GM19351 (cell line): Measurements from ENCODE around the gene FIGN.

ENCODE experiments used
- ATAC-seq: cut with Tn5 transposase; IDR thresholded peaks from one replicate; pipeline ENCODE4 v1.9.1; 2021; ENCODE audit warnings: mild to moderate bottlenecking, moderate library complexity; ENCODE audit not compliant: unreplicated experiment

Gene FIGN

GRCh38 chr2:163571423-163572102 lies 164.2 kb downstream of the FIGN start:
- no peak for ATAC-seq

- no peak for ATAC-seq
Measured at GRCh38 chr2:163570391-163570790, 165.4 kb downstream of the FIGN start.

- ATAC-seq: no peak
Measured at GRCh38 chr2:163565192-163565591, 170.6 kb downstream of the FIGN start.

GRCh38 chr2:163564236-163564635 lies 171.6 kb downstream of the FIGN start:
- ATAC-seq: no peak

GRCh38 chr2:163563336-163563735 lies 172.5 kb downstream of the FIGN start:
- no peak for ATAC-seq

GRCh38 chr2:163558251-163559021 lies 177.4 kb downstream of the FIGN start:
- ATAC-seq: no peak

GRCh38 chr2:163556511-163556910 lies 179.3 kb downstream of the FIGN start:
- no peak for ATAC-seq

- no peak for ATAC-seq
Measured at GRCh38 chr2:163554864-163555263, 180.9 kb downstream of the FIGN start.

GRCh38 chr2:163553601-163554000 lies 182.2 kb downstream of the FIGN start:
- ATAC-seq: no peak

- no peak for ATAC-seq
Measured at GRCh38 chr2:163552758-163553157, 183.1 kb downstream of the FIGN start.

GRCh38 chr2:163551616-163552373 lies 184.0 kb downstream of the FIGN start:
- ATAC-seq: no peak

GRCh38 chr2:163548970-163549369 lies 186.8 kb downstream of the FIGN start:
- no peak for ATAC-seq
